Measurements from ENCODE around the gene MTG2.

Gene MTG2

DNA sequence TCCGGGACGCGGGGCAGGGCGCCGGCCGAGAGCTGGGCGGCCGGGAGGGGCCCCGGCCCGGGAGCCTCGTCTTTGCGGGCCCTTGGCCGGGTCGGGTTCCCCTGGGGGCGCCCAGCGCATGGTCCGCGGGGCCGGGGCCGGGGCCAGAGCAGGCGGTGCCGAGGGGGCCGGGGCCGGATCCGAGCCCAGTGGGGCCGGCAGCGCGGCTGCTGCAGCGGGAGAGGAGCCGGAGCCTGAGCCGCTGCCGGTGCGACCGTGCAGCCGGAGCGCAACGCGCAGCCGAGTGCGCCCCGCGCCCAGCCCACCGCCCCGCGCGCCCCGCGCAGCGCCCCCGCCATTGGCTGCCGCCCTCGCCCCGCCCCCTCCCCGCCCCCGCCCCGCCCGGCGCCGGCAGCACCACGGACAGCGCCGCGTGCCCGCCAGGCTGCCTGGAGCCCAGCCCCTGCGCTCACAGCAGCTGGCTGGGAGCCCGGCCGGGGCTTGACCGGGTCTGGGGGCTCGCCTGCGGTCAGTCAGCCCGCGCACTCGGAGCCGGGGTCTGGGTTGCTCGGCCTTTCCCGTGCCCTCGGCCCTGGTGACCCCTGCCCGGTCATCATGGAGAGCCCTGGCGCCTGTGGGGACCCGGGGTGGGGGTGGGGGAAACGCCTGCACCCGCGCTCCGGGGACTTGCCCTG, 37.3 kb downstream of the MTG2 start, which contains the start of gene HRH3:
HRH3 (minus strand) TSS at position 287 of the 674 bp plus-strand sequence. CDS start 308 bp downstream, outside the sequence.
- DNase-seq (ENCODE audit: low read depth), result no peak

DNA sequence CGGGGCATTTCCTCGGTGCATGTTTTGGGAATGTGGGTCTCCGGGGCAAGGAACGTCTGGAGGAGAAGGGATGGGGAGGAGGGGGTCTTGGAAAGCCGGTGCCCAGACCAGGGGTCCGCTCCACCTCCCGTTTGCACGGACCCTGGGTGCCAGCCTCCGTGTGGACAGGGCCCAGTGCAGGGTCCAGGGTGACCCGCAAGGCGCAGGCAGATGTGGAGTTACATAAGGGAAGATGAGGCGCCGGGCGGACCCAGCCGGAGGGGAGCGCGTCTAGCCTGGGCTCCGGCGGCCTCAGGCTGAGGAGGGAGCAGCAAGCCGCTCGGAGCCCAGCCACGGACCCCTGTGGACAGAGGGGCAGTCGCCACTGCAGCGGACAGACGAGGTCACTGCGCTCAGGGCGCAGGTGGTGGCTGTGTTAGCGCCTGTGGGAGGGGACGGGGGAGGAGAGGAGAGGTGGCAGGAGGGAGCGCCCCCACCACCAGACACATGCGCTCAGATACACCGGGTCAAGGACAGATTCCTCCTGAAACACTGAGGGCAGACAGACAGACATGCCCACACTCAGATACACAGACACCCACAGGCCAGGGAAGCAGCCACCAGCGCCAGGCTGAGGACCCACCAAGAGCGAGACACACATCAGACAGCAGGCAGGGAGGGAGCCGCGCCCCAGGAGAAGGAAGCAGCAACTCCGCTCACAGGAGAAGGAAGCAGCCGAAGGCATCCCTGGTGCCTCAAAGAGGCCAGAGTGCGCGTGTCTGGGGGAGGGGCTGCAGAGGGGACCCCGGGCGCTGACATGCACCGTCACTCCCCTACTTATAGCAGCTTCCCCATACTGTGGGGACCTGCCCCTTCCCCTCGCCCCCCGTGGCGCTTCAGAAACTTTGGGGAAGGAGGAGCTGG, 38.1 kb downstream of the MTG2 start:
- no peak for DNase-seq (ENCODE audit: low read depth)

- DNase-seq (ENCODE audit: low read depth), result no peak
These were observed 39.5 kb downstream of the MTG2 start for GRCh38 chr20:62222266-62222850.

DNA sequence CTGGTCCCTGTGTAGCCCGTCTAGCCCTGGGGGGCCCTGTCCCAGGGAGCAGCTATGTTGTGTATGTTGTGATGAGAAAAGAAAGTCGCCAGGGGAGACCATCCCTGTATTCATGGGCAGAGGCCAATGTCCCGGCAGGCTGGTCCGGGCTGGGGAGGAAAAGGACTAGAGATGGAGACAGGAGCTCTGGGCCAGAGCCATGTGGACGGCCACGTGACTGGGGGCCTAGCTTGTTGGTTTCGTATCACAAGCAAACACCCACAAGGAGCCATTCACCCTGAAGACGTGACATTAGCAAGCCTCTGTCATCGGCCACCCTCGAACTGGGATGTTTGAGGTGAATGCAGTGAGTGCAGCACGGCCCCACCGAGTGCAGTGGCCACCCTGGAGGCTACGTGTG, 40.1 kb downstream of the MTG2 start:
- no peak for DNase-seq (ENCODE audit: low read depth)

- DNase-seq (ENCODE audit: low read depth), result no peak
These were observed 40.7 kb downstream of the MTG2 start for GRCh38 chr20:62223571-62223970.

- DNase-seq (ENCODE audit: low read depth), result no peak
These were observed 41.5 kb downstream of the MTG2 start for GRCh38 chr20:62224113-62224855.

- no peak for DNase-seq (ENCODE audit: low read depth)
These were observed 42.2 kb downstream of the MTG2 start for GRCh38 chr20:62225026-62225425.

GRCh38 chr20:62225820-62226635, 43.2 kb downstream of the MTG2 start:
- no peak for DNase-seq (ENCODE audit: low read depth)

GRCh38 chr20:62226707-62227590, 44.1 kb downstream of the MTG2 start:
- no peak for DNase-seq (ENCODE audit: low read depth)

GRCh38 chr20:62227591-62227976, 44.8 kb downstream of the MTG2 start:
- no peak for DNase-seq (ENCODE audit: low read depth)

DNA sequence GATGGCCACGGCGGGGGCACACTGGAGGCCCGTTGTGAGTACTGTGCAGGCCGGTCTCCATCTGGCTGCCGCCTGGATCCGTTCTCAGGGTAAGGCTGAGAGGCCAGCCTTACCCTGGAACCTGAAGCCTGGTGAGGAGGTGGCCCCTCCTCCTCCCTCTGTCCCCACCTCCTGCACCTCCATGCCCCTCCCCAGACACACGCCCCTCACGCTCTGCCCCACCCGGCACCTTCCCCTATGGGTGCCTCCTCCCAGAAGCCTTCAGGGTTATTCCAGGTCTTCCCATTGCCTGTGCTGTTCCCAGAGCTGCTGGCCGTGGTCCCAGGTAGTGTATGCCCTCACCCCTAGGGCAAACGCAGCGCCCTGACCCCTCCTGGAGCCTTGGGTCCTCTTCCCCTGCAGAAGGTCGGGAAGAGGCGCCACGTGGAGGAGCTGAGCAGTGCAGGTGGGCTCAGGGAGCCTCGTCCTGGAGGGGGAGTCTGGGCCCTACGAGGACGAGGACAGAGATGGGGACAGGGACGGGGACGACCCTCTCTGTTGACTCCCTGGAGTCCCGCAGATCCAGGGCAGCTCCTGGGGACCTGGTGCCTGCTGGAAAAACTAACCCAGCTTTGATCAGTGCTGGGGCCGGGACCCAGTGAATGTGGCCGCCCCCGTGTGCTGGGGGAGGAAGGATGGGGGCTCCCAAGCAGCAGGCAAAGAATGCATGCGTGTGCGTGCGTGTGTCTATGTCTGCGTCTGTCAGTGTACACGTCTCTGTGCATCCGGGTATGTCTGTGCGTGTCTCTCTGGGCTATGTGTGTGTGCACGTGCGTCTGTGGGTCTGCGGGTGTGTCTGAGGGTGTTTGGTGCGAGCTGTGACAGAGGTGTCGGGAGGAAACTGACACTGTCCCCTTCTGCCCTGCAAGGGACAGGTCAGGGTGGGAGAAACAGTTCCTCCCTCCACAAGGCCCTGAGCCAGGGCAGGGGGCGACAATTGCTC, 45.4 kb downstream of the MTG2 start:
- no peak for DNase-seq (ENCODE audit: low read depth)

- no peak for DNase-seq (ENCODE audit: low read depth)
These were observed 46.2 kb downstream of the MTG2 start for GRCh38 chr20:62228982-62229545.

GRCh38 chr20:62229667-62230066, 46.8 kb downstream of the MTG2 start:
- no peak for DNase-seq (ENCODE audit: low read depth)

DNA sequence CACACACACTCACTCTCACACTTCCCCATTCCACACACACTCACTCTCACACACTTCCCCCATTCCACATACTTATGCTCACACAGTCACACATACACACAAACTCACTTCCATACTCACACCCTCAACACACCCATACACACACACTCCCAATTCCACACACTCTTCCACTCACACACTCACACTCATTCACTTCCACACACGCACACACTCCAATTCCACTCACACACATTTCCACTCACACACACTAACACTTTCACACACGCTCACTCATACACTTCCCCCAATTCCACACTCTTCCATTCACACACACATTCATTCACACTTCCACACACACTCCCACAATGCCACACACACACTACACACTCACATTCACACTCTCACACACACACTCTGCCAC, 47.4 kb downstream of the MTG2 start:
- DNase-seq (ENCODE audit: low read depth), result no peak

DNA sequence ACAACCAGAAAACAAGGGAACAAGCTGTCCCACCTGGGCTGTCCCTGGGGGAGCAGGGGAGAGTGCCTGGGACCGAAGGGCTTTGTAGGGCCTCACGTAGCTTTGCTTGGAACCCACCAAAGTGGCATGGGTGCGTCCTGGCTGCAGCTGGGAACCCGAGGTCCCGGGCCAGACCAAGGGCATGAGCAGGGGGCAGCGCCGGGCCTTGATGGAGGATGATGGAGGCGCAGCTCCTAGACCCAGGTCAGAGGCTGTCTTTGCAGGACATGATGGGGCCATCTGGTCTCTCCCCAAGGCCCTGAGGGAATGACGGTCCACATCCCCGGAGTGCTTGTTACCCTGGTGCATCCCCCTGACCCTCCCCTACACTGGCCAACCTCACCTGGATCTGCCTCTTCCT, 47.9 kb downstream of the MTG2 start:
- DNase-seq (ENCODE audit: low read depth), result no peak

- DNase-seq (ENCODE audit: low read depth), result no peak
These were observed 48.5 kb downstream of the MTG2 start for GRCh38 chr20:62231292-62231691.

- no peak for DNase-seq (ENCODE audit: low read depth)
These were observed 49.4 kb downstream of the MTG2 start for GRCh38 chr20:62232194-62232593.

- no peak for DNase-seq (ENCODE audit: low read depth)
These were observed 50.2 kb downstream of the MTG2 start for GRCh38 chr20:62232770-62233645.

Measured in stimulated activated CD8-positive, alpha-beta memory T cell treated with anti-CD3 and anti-CD28 coated beads, Interleukin-12 subunit alpha, Interleukin-12 subunit beta, amount 100 ng/mL, for 1 hour (primary cell).